GM10248 (cell line): ENCODE results near the gene CCDC112.

Experiments
- CTCF ChIA-PET: fragments of 300-600 bp; sonication (Branson Sonifier 250); formaldehyde crosslinking; extraction: SDS; loops from one replicate; lab custom pipeline; 2021; ENCODE audit warnings: antibody characterized with exemption; lab: Yijun Ruan, JAX
- POLR2A ChIA-PET: fragments of 350-650 bp; sonication (Branson Sonifier 250); formaldehyde crosslinking; extraction: SDS; loops from one replicate; lab custom pipeline; 2020; ENCODE audit warnings: antibody characterized with exemption; lab: Yijun Ruan, JAX
- DNase-seq: peaks from one replicate; pipeline ENCODE4 v3.0.0; 2012; ENCODE audit errors: extremely low spot score
- CTCF ChIP-seq: IDR thresholded peaks from 2 replicates; pipeline ENCODE4 v1.5.1; 2012; ENCODE audit warnings: mild to moderate bottlenecking, low read depth; ENCODE audit errors: extremely low read depth, missing control alignments, control extremely low read depth

Gene CCDC112

GRCh38 chr5:115227281-115227680 lies 69.2 kb downstream of the CCDC112 start:
- no peak for DNase-seq
- CTCF ChIA-PET: no interaction called here
- TF ChIP-seq CTCF: no peak
- POLR2A ChIA-PET: no interaction called here
